ENCODE data around the gene RIPK4. TPM values are rescaled to one million over a fixed set of nuclear protein-coding genes. Genes with fewer than 3 reads are reported as not detected.
"Not testable (repeated sequence)": the region's sequence is repeated elsewhere in the genome, so short reads cannot be mapped to it uniquely, and the experiment has no call there.

RIPK4 gene
- total RNA-seq, 1 experiment from 2014 or later, result 24.1 TPM

- CTCF ChIA-PET, result interaction anchor here (0.6 kb wide), 2 partner anchors 97 to 391 kb away, joined by 3 read pairs; no protein-coding TSS in a partner anchor
- intact Hi-C loops (cut with micrococcal nuclease; ENCODE audit: unreplicated experiment), result no loop called here
- POLR2A ChIA-PET, result no interaction called here
Measured at GRCh38 chr21:41698071-41698470, 68.8 kb downstream of the RIPK4 start.

DNA sequence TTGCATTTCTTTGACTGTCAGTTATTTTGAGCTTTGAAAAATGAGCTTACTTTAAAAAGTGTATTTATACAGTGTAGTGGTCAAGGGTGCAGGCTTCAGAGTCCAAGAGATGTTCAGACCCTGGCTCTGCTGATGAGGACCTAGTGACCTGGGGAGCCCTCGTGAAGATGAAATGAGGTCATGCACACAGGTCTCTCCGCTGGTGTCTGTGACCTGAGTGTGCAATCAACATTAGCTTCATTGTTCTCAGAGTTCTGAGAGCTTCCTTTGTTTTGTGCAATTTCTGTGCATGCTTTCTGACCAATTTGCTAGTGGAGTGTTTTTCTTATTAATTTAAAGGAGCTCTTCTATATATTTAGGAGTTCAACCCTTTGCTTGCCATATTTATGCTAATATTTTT is 71.3 kb downstream of the RIPK4 start:
- Histone ChIP-seq H3K36me3 (ENCODE audit: control insufficient read depth, insufficient read depth, low read length) (no peaks in the 10 kb centered on the region), H3K9me3 (no peaks in the 10 kb centered on the region), H3K4me3 (ENCODE audit: low read depth, low read length) (no peak overlapping the region), H3K4me1 (no peaks in the 10 kb centered on the region; the same call in 1 of the 2 replicates), H3K27me3 (replicated peaks; ENCODE audit: control insufficient read depth, insufficient read depth, low read length) (no peaks in the 10 kb centered on the region)
- Mint-ChIP-seq H3K27me3 (ENCODE audit: insufficient read depth, unreplicated experiment) (no peaks in the 10 kb centered on the region), H3K4me3 (ENCODE audit: unreplicated experiment) (no peak overlapping the region), H3K27ac (ENCODE audit: unreplicated experiment) (no peak overlapping the region), H3K9me3 (ENCODE audit: unreplicated experiment) (peaks cover 15% of the 10 kb centered on the region), H3K36me3 (ENCODE audit: insufficient read depth, unreplicated experiment) (no peaks in the 10 kb centered on the region), H3K4me1 (ENCODE audit: low read depth, unreplicated experiment) (peaks cover 6% of the 10 kb centered on the region)
- no peak for DNase-seq
- intact Hi-C loops (cut with micrococcal nuclease; ENCODE audit: unreplicated experiment), result no loop called here
- ChIA-PET CTCF (no interaction called here), POLR2A (no interaction called here)
- BruUV-seq (replicated peaks), result no TSS peak
- TF ChIP-seq, protein P1, sequence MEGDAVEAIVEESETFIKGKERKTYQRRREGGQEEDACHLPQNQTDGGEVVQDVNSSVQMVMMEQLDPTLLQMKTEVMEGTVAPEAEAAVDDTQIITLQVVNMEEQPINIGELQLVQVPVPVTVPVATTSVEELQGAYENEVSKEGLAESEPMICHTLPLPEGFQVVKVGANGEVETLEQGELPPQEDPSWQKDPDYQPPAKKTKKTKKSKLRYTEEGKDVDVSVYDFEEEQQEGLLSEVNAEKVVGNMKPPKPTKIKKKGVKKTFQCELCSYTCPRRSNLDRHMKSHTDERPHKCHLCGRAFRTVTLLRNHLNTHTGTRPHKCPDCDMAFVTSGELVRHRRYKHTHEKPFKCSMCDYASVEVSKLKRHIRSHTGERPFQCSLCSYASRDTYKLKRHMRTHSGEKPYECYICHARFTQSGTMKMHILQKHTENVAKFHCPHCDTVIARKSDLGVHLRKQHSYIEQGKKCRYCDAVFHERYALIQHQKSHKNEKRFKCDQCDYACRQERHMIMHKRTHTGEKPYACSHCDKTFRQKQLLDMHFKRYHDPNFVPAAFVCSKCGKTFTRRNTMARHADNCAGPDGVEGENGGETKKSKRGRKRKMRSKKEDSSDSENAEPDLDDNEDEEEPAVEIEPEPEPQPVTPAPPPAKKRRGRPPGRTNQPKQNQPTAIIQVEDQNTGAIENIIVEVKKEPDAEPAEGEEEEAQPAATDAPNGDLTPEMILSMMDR (IDR thresholded peaks at IDR 0.05; ENCODE audit: insufficient read depth in 1 of 2, low read depth in 1 of 2, low read length in 1 of 2, severe bottlenecking in 1 of 2, unreplicated experiment in 1 of 2), result no peak

More at GRCh38 chr21:41698071-41698470, 68.8 kb downstream of the RIPK4 start:
- H3K27me3 Mint-ChIP-seq (ENCODE audit: insufficient read depth, unreplicated experiment), result no peaks in the 10 kb centered on the region
- H3K4me3 Mint-ChIP-seq (ENCODE audit: unreplicated experiment), result no peak overlapping the region
- no peak overlapping the region for H3K4me3 ChIP-seq (ENCODE audit: low read depth, low read length)
- H3K36me3 Mint-ChIP-seq (ENCODE audit: insufficient read depth, unreplicated experiment), result no peaks in the 10 kb centered on the region
- peaks cover 6% of the 10 kb centered on the region for H3K4me1 ChIP-seq
- H3K9me3 Mint-ChIP-seq (ENCODE audit: unreplicated experiment), result peaks cover 15% of the 10 kb centered on the region
- H3K4me1 Mint-ChIP-seq (ENCODE audit: low read depth, unreplicated experiment), result peaks cover 6% of the 10 kb centered on the region
- TF ChIP-seq, protein P1 (IDR thresholded peaks at IDR 0.05; ENCODE audit: insufficient read depth in 1 of 2, low read depth in 1 of 2, low read length in 1 of 2, severe bottlenecking in 1 of 2, unreplicated experiment in 1 of 2), result no peak
- no peaks in the 10 kb centered on the region for H3K27me3 ChIP-seq (replicated peaks; ENCODE audit: control insufficient read depth, insufficient read depth, low read length)
- H3K36me3 ChIP-seq (ENCODE audit: control insufficient read depth, insufficient read depth, low read length), result no peaks in the 10 kb centered on the region
- no peaks in the 10 kb centered on the region for H3K9me3 ChIP-seq
- BruUV-seq (replicated peaks), result no TSS peak
- no peak overlapping the region for H3K27ac Mint-ChIP-seq (ENCODE audit: unreplicated experiment)
- DNase-seq, result no peak

GRCh38 chr21:41694042-41694441 is 72.8 kb downstream of the RIPK4 start:
- H3K27me3 Mint-ChIP-seq (ENCODE audit: insufficient read depth, unreplicated experiment); intact Hi-C loops (cut with micrococcal nuclease; ENCODE audit: unreplicated experiment); BruUV-seq (replicated peaks); H3K4me1 Mint-ChIP-seq (ENCODE audit: low read depth, unreplicated experiment); POLR2A ChIA-PET; CTCF ChIA-PET; H3K4me3 ChIP-seq (ENCODE audit: low read depth, low read length); H3K27ac Mint-ChIP-seq (ENCODE audit: unreplicated experiment); H3K36me3 ChIP-seq (ENCODE audit: control insufficient read depth, insufficient read depth, low read length); DNase-seq; H3K27me3 ChIP-seq (replicated peaks; ENCODE audit: control insufficient read depth, insufficient read depth, low read length); H3K9me3 ChIP-seq; H3K4me1 ChIP-seq; H3K36me3 Mint-ChIP-seq (ENCODE audit: insufficient read depth, unreplicated experiment); H3K4me3 Mint-ChIP-seq (ENCODE audit: unreplicated experiment): not testable (repeated sequence)
- H3K9me3 Mint-ChIP-seq (ENCODE audit: unreplicated experiment), result peaks cover 15% of the 10 kb centered on the region

- Histone ChIP-seq H3K36me3 (ENCODE audit: control insufficient read depth, insufficient read depth, low read length) (no peaks in the 10 kb centered on the region), H3K27me3 (replicated peaks; ENCODE audit: control insufficient read depth, insufficient read depth, low read length) (no peaks in the 10 kb centered on the region), H3K9me3 (no peaks in the 10 kb centered on the region), H3K4me3 (ENCODE audit: low read depth, low read length) (no peak overlapping the region), H3K4me1 (no peaks in the 10 kb centered on the region)
- no peak for DNase-seq
- intact Hi-C loops (cut with micrococcal nuclease; ENCODE audit: unreplicated experiment), result no loop called here
- no peaks in the 10 kb centered on the region for H3K27me3 Mint-ChIP-seq (ENCODE audit: insufficient read depth, unreplicated experiment)
- no peak overlapping the region for H3K27ac Mint-ChIP-seq (ENCODE audit: unreplicated experiment)
- ChIA-PET CTCF (no interaction called here), POLR2A (no interaction called here)
- no peak overlapping the region for H3K4me3 Mint-ChIP-seq (ENCODE audit: unreplicated experiment)
- peaks cover 8% of the 10 kb centered on the region for H3K4me1 Mint-ChIP-seq (ENCODE audit: low read depth, unreplicated experiment)
- H3K9me3 Mint-ChIP-seq (ENCODE audit: unreplicated experiment), result peaks cover 15% of the 10 kb centered on the region
- no TSS peak for BruUV-seq (replicated peaks)
- TF ChIP-seq, protein P1 (IDR thresholded peaks at IDR 0.05; ENCODE audit: insufficient read depth in 1 of 2, low read depth in 1 of 2, low read length in 1 of 2, severe bottlenecking in 1 of 2, unreplicated experiment in 1 of 2), result no peak
- no peaks in the 10 kb centered on the region for H3K36me3 Mint-ChIP-seq (ENCODE audit: insufficient read depth, unreplicated experiment)
Measured at GRCh38 chr21:41692185-41692565, 74.7 kb downstream of the RIPK4 start.
